Neural crest cell (in vitro differentiated cells): ENCODE results near the gene VIPR2. TPM values are rescaled to one million over a fixed set of nuclear protein-coding genes. Genes with fewer than 3 reads are reported as not detected.
A peak's percentile ranks its signal among the peaks of the same experiment; 100 is the strongest.

Source experiments
- DNase-seq: peaks from one replicate; pipeline ENCODE4 v3.0.0; 2021; ENCODE audit warnings: low read depth, mixed read lengths, low spot score
- H3K27ac Mint-ChIP-seq: one replicate; pipeline ENCODE4 v1.8.0; 2021; ENCODE audit warnings: mild to moderate bottlenecking, mixed read lengths; ENCODE audit not compliant: unreplicated experiment
- H3K27me3 Mint-ChIP-seq: 2 replicates; pipeline ENCODE4 v1.8.0; 2021; ENCODE audit warnings: low read depth, mild to moderate bottlenecking, mixed read lengths
- H3K36me3 Mint-ChIP-seq: 2 replicates; pipeline ENCODE4 v1.8.0; 2021; ENCODE audit warnings: low read depth, mild to moderate bottlenecking, mixed read lengths
- H3K4me1 Mint-ChIP-seq: 2 replicates; pipeline ENCODE4 v1.8.0; 2021; ENCODE audit warnings: mixed read lengths
- H3K4me3 Mint-ChIP-seq: one replicate; pipeline ENCODE4 v1.8.0; 2021; ENCODE audit warnings: mild to moderate bottlenecking, mixed read lengths
- H3K9me3 Mint-ChIP-seq: 2 replicates; pipeline ENCODE4 v1.8.0; 2021; ENCODE audit warnings: mixed read lengths
- CTCF ChIP-seq: fragments of 200-600 bp; sonication (generic); conservative IDR thresholded peaks from 2 replicates; pipeline ENCODE4 v1.5.0; 2021; ENCODE audit warnings: antibody characterized with exemption, mild to moderate bottlenecking
- total RNA-seq: library from RNA; stranded (reverse); gene quantifications from 2 replicates; pipeline ENCODE4 v1.2.1, GENCODE V29; 2021

VIPR2 gene
- total RNA-seq, 1 donor from 2014 or later: 0.16 TPM

- DNase-seq: no peak
- no peak for TF ChIP-seq CTCF
- Mint-ChIP-seq H3K4me1 (no peaks in the 10 kb centered on the region), H3K36me3 (no peaks in the 10 kb centered on the region), H3K9me3 (no peaks in the 10 kb centered on the region), H3K4me3 (no peak overlapping the region), H3K27me3 (no peaks in the 10 kb centered on the region), H3K27ac (peak overlapping the region; percentile 2)
Measured at GRCh38 chr7:159094919-159095915, 49.5 kb downstream of the VIPR2 start.

- TF ChIP-seq CTCF: no peak
- Mint-ChIP-seq H3K4me3 (no peak overlapping the region), H3K4me1 (no peaks in the 10 kb centered on the region), H3K27ac (no peak overlapping the region), H3K27me3 (no peaks in the 10 kb centered on the region), H3K9me3 (no peaks in the 10 kb centered on the region), H3K36me3 (no peaks in the 10 kb centered on the region)
- DNase-seq: no peak
Measured at GRCh38 chr7:159094023-159094740, 50.5 kb downstream of the VIPR2 start.

GRCh38 chr7:159093351-159093971, 51.2 kb downstream of the VIPR2 start:
- H3K27me3 Mint-ChIP-seq: no peaks in the 10 kb centered on the region
- no peak overlapping the region for H3K4me3 Mint-ChIP-seq
- no peaks in the 10 kb centered on the region for H3K9me3 Mint-ChIP-seq
- no peak for TF ChIP-seq CTCF
- no peaks in the 10 kb centered on the region for H3K4me1 Mint-ChIP-seq
- H3K36me3 Mint-ChIP-seq: no peaks in the 10 kb centered on the region
- DNase-seq: no peak
- H3K27ac Mint-ChIP-seq: no peak overlapping the region

- no peak for TF ChIP-seq CTCF
Measured at GRCh38 chr7:159092701-159093121, 52.0 kb downstream of the VIPR2 start.

More at GRCh38 chr7:159092701-159093121, 52.0 kb downstream of the VIPR2 start:
- Mint-ChIP-seq H3K9me3 (no peaks in the 10 kb centered on the region), H3K4me3 (no peak overlapping the region), H3K4me1 (no peaks in the 10 kb centered on the region), H3K27me3 (no peaks in the 10 kb centered on the region), H3K36me3 (no peaks in the 10 kb centered on the region), H3K27ac (no peak overlapping the region)
- DNase-seq: no peak
